SK-N-SH treated with all-trans-retinoic acid at 6 μM for 48 hours (cell line): ENCODE results near the gene ST6GALNAC2.

ENCODE experiments used
- ATAC-seq: fragments of 200-7000 bp; cut with Tn5 transposase; 3 replicates; pipeline ENCODE4 v1.9.1; 2020; ENCODE audit warnings: mild to moderate bottlenecking, moderate library complexity
- BACH2 ChIP-seq: fragments of 250-450 bp; sonication (Bioruptor Pico); IDR thresholded peaks from 2 replicates; pipeline ENCODE4 v1.9.0; 2021; ENCODE audit warnings: mild to moderate bottlenecking, borderline replicate concordance
- ESRRG ChIP-seq: fragments of 250-450 bp; sonication (Bioruptor Pico); IDR thresholded peaks from 2 replicates; pipeline ENCODE4 v1.6.1; 2021; ENCODE audit warnings: mild to moderate bottlenecking
- GLIS3 ChIP-seq: fragments of 250-450 bp; sonication (Bioruptor Pico); IDR thresholded peaks from 2 replicates; pipeline ENCODE4 v1.5.0; 2020; ENCODE audit warnings: mild to moderate bottlenecking, moderate library complexity
- ISL1 ChIP-seq: fragments of 250-450 bp; sonication (Bioruptor Pico); IDR thresholded peaks from 2 replicates; pipeline ENCODE4 v2.1.2; 2022; ENCODE audit warnings: mild to moderate bottlenecking, moderate library complexity
- PPARA ChIP-seq: fragments of 250-450 bp; sonication (Bioruptor Pico); IDR thresholded peaks from 2 replicates; pipeline ENCODE4 v1.5.0; 2020; ENCODE audit warnings: mild to moderate bottlenecking, borderline replicate concordance
- RARB ChIP-seq: fragments of 250-450 bp; sonication (Bioruptor Pico); IDR thresholded peaks from 2 replicates; pipeline ENCODE4 v1.8.0; 2021; ENCODE audit warnings: mild to moderate bottlenecking, moderate library complexity
- SNAI2 ChIP-seq: fragments of 250-450 bp; sonication (Bioruptor Pico); IDR thresholded peaks from 2 replicates; pipeline ENCODE4 v1.5.0; 2020; ENCODE audit warnings: mild to moderate bottlenecking, moderate library complexity
- TCF4 ChIP-seq: fragments of 250-450 bp; sonication (Bioruptor Pico); IDR thresholded peaks from 2 replicates; pipeline ENCODE4 v1.8.0; 2021; ENCODE audit warnings: mild to moderate bottlenecking, moderate library complexity, borderline replicate concordance
- ZC3H10 ChIP-seq: fragments of 250-450 bp; sonication (Bioruptor Pico); IDR thresholded peaks from 2 replicates; pipeline ENCODE4 v1.5.1; 2021; ENCODE audit warnings: mild to moderate bottlenecking, moderate library complexity
- ZFP3 ChIP-seq: fragments of 250-450 bp; sonication (Bioruptor Pico); IDR thresholded peaks from 2 replicates; pipeline ENCODE4 v1.5.0; 2020; ENCODE audit warnings: mild to moderate bottlenecking, moderate library complexity
- ZFP30 ChIP-seq: fragments of 450-650 bp; formaldehyde crosslinking; IDR thresholded peaks from 2 replicates; pipeline ENCODE4 v1.5.0; 2022; ENCODE audit warnings: mild to moderate bottlenecking, moderate library complexity
- ZNF70 ChIP-seq: fragments of 450-650 bp; formaldehyde crosslinking; IDR thresholded peaks from 2 replicates; pipeline ENCODE4 v1.5.0; 2020; ENCODE audit warnings: mild to moderate bottlenecking, moderate library complexity
- ZNF8 ChIP-seq: fragments of 450-650 bp; formaldehyde crosslinking; IDR thresholded peaks from 2 replicates; pipeline ENCODE4 v1.5.0; 2020; ENCODE audit warnings: mild to moderate bottlenecking, moderate library complexity
- TF ChIP-seq, protein P1 (sequence below): fragments of 250-450 bp; sonication (Bioruptor Pico); IDR thresholded peaks from 2 replicates; pipeline ENCODE4 v1.8.0; 2021; ENCODE audit warnings: low read depth, mild to moderate bottlenecking, moderate library complexity, borderline replicate concordance
- TF ChIP-seq, protein P2 (sequence below): fragments of 250-450 bp; sonication (Bioruptor Pico); IDR thresholded peaks from 2 replicates; pipeline ENCODE4 v1.8.0; 2020; ENCODE audit warnings: mild to moderate bottlenecking, moderate library complexity, borderline replicate concordance
- TF ChIP-seq, protein P3 (sequence below): fragments of 250-450 bp; sonication (Bioruptor Pico); IDR thresholded peaks from 2 replicates; pipeline ENCODE4 v1.5.1; 2021; ENCODE audit warnings: mild to moderate bottlenecking, moderate library complexity
- TF ChIP-seq, protein P4 (sequence below): fragments of 250-450 bp; sonication (Bioruptor Pico); IDR thresholded peaks from 2 replicates; pipeline ENCODE4 v1.5.1; 2020; ENCODE audit warnings: low read depth, mild to moderate bottlenecking, moderate library complexity
- TF ChIP-seq, protein P5 (sequence below): fragments of 250-450 bp; sonication (Bioruptor Pico); IDR thresholded peaks from 2 replicates; pipeline ENCODE4 v1.5.0; 2020; ENCODE audit warnings: mild to moderate bottlenecking, moderate library complexity

ST6GALNAC2 gene

DNA sequence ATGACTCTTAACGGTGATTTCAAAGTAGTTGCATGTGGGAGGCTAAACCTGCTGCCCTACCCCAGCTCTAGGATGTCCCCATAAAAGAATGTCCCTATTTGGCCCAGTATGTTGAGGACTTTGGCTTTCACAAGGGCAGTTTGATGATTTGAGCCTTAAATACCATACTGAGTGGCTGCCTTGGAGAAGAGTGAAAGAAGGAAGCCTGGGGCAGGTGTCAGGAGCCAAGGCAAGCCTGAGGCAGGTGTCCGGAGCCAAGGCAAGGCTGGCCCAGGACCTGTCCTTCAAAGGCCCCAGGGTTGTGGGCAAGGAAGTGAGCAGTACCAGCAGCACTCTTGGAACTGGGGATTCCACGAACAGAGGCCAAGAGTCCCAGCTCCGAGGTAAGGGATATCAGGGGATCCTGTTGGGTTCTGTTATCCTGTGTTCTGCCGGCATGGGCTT is 18.6 kb downstream of the ST6GALNAC2 start (continued):
- TF ChIP-seq, protein P1, sequence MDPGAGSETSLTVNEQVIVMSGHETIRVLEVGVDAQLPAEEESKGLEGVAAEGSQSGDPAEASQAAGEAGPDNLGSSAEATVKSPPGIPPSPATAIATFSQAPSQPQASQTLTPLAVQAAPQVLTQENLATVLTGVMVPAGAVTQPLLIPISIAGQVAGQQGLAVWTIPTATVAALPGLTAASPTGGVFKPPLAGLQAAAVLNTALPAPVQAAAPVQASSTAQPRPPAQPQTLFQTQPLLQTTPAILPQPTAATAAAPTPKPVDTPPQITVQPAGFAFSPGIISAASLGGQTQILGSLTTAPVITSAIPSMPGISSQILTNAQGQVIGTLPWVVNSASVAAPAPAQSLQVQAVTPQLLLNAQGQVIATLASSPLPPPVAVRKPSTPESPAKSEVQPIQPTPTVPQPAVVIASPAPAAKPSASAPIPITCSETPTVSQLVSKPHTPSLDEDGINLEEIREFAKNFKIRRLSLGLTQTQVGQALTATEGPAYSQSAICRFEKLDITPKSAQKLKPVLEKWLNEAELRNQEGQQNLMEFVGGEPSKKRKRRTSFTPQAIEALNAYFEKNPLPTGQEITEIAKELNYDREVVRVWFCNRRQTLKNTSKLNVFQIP (CRISPR knock-in tag) = no peak
- TF ChIP-seq GLIS3 (CRISPR knock-in tag) = no peak
- TF ChIP-seq ZNF8 = no peak
- no peak for TF ChIP-seq ZFP3 (CRISPR knock-in tag)

DNA sequence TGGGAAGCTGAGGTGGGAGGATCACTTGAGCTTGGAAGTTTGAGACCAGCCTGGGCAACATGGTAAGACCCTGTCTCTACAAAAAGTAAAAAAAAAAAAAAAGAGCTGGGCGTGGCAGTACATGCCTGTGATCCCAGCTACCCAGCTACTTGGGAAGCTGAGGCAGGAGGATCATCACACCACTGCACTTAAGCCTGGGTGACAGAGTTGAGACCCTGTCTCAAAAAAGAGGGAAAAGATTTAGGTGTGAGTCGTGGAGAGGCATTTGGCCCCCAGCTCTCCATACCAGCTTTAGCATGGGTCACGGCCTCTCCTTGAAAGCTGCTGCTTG is 19.1 kb downstream of the ST6GALNAC2 start:
- ATAC-seq = no peak

DNA sequence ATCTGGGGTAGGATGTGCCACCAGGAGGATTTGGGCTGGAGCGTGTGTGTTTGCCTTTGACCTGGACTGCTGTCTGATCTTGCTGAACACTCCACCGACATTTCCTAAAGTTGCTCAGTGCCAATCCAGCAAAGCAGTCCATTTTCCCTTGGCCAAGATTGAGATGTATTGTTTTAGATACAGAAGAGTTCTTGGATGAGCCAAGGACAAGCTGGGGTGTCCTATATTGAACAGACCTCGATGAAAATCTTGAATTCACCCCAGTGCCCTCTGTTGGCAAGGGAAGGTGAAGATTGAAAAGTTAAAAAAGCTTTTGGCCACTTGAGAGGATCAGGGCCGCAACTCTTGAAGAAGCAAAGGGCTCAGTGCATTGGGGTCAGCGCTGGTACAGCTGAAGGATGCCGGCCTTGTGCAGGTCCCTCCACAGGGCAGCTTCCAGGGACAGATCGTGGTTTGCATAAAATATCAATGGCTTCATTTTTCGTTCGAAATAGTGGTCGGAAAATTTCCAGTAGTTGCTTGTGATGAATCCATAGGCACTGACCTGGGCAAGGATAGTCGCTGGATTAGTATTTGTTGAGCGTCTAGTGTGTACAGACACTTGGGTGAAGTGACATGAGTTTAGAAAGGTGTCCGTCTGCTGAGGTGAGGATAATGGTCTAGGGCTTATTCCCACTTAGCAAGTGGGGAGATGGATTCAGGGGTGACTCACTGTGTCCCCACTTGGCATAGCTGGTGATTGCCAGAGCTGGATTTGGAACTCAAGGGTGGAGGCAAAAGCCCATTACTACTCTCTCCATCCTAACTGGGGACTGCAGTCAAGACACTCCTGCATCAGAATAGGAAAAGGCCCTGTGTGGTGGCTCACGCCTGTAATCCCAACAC is 19.7 kb downstream of the ST6GALNAC2 start:
- ATAC-seq = no peak
- TF ChIP-seq ESRRG (CRISPR knock-in tag) (no peak), PPARA (CRISPR knock-in tag) (no peak), BACH2 (CRISPR knock-in tag) (no peak), SNAI2 (CRISPR knock-in tag) (no peak), ZFP30 (CRISPR knock-in tag) (no peak), GLIS3 (CRISPR knock-in tag) (no peak), ZC3H10 (CRISPR knock-in tag) (no peak), TCF4 (CRISPR knock-in tag) (no peak), RARB (CRISPR knock-in tag) (no peak), ZFP3 (CRISPR knock-in tag) (no peak), ZNF70 (CRISPR knock-in tag) (no peak)
- TF ChIP-seq, protein P2, sequence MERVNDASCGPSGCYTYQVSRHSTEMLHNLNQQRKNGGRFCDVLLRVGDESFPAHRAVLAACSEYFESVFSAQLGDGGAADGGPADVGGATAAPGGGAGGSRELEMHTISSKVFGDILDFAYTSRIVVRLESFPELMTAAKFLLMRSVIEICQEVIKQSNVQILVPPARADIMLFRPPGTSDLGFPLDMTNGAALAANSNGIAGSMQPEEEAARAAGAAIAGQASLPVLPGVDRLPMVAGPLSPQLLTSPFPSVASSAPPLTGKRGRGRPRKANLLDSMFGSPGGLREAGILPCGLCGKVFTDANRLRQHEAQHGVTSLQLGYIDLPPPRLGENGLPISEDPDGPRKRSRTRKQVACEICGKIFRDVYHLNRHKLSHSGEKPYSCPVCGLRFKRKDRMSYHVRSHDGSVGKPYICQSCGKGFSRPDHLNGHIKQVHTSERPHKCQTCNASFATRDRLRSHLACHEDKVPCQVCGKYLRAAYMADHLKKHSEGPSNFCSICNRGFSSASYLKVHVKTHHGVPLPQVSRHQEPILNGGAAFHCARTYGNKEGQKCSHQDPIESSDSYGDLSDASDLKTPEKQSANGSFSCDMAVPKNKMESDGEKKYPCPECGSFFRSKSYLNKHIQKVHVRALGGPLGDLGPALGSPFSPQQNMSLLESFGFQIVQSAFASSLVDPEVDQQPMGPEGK (CRISPR knock-in tag) = no peak
- TF ChIP-seq, protein P3, sequence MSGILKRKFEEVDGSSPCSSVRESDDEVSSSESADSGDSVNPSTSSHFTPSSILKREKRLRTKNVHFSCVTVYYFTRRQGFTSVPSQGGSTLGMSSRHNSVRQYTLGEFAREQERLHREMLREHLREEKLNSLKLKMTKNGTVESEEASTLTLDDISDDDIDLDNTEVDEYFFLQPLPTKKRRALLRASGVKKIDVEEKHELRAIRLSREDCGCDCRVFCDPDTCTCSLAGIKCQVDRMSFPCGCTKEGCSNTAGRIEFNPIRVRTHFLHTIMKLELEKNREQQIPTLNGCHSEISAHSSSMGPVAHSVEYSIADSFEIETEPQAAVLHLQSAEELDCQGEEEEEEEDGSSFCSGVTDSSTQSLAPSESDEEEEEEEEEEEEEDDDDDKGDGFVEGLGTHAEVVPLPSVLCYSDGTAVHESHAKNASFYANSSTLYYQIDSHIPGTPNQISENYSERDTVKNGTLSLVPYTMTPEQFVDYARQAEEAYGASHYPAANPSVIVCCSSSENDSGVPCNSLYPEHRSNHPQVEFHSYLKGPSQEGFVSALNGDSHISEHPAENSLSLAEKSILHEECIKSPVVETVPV (CRISPR knock-in tag) = no peak
- TF ChIP-seq, protein P4, sequence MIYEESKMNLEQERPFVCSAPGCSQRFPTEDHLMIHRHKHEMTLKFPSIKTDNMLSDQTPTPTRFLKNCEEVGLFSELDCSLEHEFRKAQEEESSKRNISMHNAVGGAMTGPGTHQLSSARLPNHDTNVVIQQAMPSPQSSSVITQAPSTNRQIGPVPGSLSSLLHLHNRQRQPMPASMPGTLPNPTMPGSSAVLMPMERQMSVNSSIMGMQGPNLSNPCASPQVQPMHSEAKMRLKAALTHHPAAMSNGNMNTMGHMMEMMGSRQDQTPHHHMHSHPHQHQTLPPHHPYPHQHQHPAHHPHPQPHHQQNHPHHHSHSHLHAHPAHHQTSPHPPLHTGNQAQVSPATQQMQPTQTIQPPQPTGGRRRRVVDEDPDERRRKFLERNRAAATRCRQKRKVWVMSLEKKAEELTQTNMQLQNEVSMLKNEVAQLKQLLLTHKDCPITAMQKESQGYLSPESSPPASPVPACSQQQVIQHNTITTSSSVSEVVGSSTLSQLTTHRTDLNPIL (CRISPR knock-in tag) = no peak
- TF ChIP-seq, protein P1 (CRISPR knock-in tag) = no peak
- TF ChIP-seq, all 23 proteins: peak for 0

More for the DNA sequence above, 19.1 kb downstream of the ST6GALNAC2 start:
- TF ChIP-seq ZNF70 (CRISPR knock-in tag) (no peak), ISL1 (CRISPR knock-in tag) (no peak), ESRRG (CRISPR knock-in tag) (no peak), SNAI2 (CRISPR knock-in tag) (no peak), ZFP30 (CRISPR knock-in tag) (no peak), ZFP3 (CRISPR knock-in tag) (no peak), BACH2 (CRISPR knock-in tag) (no peak)
- TF ChIP-seq, protein P3 (CRISPR knock-in tag) = no peak
- TF ChIP-seq, protein P5, sequence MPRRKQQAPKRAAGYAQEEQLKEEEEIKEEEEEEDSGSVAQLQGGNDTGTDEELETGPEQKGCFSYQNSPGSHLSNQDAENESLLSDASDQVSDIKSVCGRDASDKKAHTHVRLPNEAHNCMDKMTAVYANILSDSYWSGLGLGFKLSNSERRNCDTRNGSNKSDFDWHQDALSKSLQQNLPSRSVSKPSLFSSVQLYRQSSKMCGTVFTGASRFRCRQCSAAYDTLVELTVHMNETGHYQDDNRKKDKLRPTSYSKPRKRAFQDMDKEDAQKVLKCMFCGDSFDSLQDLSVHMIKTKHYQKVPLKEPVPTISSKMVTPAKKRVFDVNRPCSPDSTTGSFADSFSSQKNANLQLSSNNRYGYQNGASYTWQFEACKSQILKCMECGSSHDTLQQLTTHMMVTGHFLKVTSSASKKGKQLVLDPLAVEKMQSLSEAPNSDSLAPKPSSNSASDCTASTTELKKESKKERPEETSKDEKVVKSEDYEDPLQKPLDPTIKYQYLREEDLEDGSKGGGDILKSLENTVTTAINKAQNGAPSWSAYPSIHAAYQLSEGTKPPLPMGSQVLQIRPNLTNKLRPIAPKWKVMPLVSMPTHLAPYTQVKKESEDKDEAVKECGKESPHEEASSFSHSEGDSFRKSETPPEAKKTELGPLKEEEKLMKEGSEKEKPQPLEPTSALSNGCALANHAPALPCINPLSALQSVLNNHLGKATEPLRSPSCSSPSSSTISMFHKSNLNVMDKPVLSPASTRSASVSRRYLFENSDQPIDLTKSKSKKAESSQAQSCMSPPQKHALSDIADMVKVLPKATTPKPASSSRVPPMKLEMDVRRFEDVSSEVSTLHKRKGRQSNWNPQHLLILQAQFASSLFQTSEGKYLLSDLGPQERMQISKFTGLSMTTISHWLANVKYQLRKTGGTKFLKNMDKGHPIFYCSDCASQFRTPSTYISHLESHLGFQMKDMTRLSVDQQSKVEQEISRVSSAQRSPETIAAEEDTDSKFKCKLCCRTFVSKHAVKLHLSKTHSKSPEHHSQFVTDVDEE (CRISPR knock-in tag) = no peak
- TF ChIP-seq, protein P4 (CRISPR knock-in tag) = no peak
- TF ChIP-seq, all 23 proteins: peak for 0
